K562 (cell line): ENCODE measurements around the gene AGT. TPM values are rescaled to one million over a fixed set of nuclear protein-coding genes. Genes with fewer than 3 reads are reported as not detected.

Source experiments
- ATAC-seq: fragments of 200-7000 bp; cut with Tn5 transposase; 3 replicates; pipeline ENCODE4 v1.9.1; 2020; ENCODE audit warnings: moderate library complexity
- BruUV-seq: library from RNA; stranded (reverse); fragments of 400-500 nt; replicated peaks from 2 replicates; lab custom pipeline; 2021; lab: Mats Ljungman, UMichigan
- CTCF ChIA-PET: fragments of 300-600 bp; formaldehyde crosslinking; extraction: SDS; loops from one replicate; lab custom pipeline; 2021; ENCODE audit warnings: low intra/inter-chr PET ratio; lab: Yijun Ruan, JAX
- POLR2A ChIA-PET: fragments of 300-600, 350-650 bp; sonication (Branson Sonifier 250); formaldehyde crosslinking; extraction: SDS; loops from one replicate; lab custom pipeline; 2021; ENCODE audit warnings: antibody characterized with exemption, inconsistent platforms; lab: Yijun Ruan, JAX
- DNase-seq, 4 experiments: peaks; one replicate each; pipeline versions ENCODE4 v3.0.0 to v3.0.0-alpha.2; 2011 to 2018; ENCODE audit warnings: low spot score in 3 of 4, mixed read lengths in 3 of 4; ENCODE audit errors: extremely low read depth in 1 of 4
- FAIRE-seq: peaks from 2 replicates; lab custom pipeline; 2011; peaks lifted over from hg19 to GRCh38; lab: Jason Lieb, UNC
- H2AFZ ChIP-seq: 2 replicates; pipeline ENCODE4 v1.6.0; 2011; ENCODE audit warnings: low read depth, low read length, control low read depth, inconsistent platforms
- H3K27ac ChIP-seq: fragments of 200-600 bp; 3 replicates; pipeline ENCODE4 v1.8.0; 2011; ENCODE audit warnings: low read depth, mild to moderate bottlenecking, control low read depth, inconsistent platforms, low read length, moderate library complexity, mixed read lengths; ENCODE audit errors: extremely low read depth
- H3K27me3 ChIP-seq, 2 experiments: fragments of 300-600 bp in 1 of 2; 2 replicates in 1 of 2; 3 replicates in 1 of 2; pipeline versions ENCODE4 v1.6.0 to v1.8.0; 2011; ENCODE audit warnings: inconsistent platforms in 2 of 2, low read length in 2 of 2, mild to moderate bottlenecking in 1 of 2, mixed read lengths in 1 of 2, moderate library complexity in 1 of 2; ENCODE audit not compliant: control insufficient read depth in 2 of 2, insufficient read depth in 2 of 2
- H3K36me3 ChIP-seq: fragments of 300-600 bp; 3 replicates; pipeline ENCODE4 v1.8.0; 2011; ENCODE audit warnings: mild to moderate bottlenecking, low read length, inconsistent platforms; ENCODE audit not compliant: control insufficient read depth, insufficient read depth
- H3K4me1 ChIP-seq, 2 experiments: fragments of 200-600 bp in 1 of 2; replicated peaks in 1 of 2; 2 replicates in 1 of 2; 3 replicates in 1 of 2; pipeline versions ENCODE4 v1.5.1 to v1.8.0; 2011; ENCODE audit warnings: inconsistent platforms in 2 of 2, low read length in 2 of 2, mild to moderate bottlenecking in 1 of 2, mixed read lengths in 1 of 2, moderate library complexity in 1 of 2; ENCODE audit not compliant: control insufficient read depth in 2 of 2, insufficient read depth in 2 of 2
- H3K4me2 ChIP-seq: 2 replicates; pipeline ENCODE4 v1.6.1; 2011; ENCODE audit warnings: low read length, control low read depth, inconsistent platforms, mixed read lengths; ENCODE audit not compliant: insufficient read depth
- H3K4me3 ChIP-seq: fragments of 200-600 bp; sonication (generic), shearing (Covaris generic); 2 replicates; pipeline ENCODE4 v1.5.1; 2016; ENCODE audit warnings: control low read depth, inconsistent platforms
- H3K79me2 ChIP-seq: fragments of 200-600 bp; 3 replicates; pipeline ENCODE4 v1.8.0; 2011; ENCODE audit warnings: low read length, inconsistent platforms; ENCODE audit not compliant: control insufficient read depth, insufficient read depth
- H3K9ac ChIP-seq, 2 experiments: 2 replicates each; pipeline versions ENCODE4 v1.6.0 to v1.6.1; 2011; ENCODE audit warnings: low read depth in 2 of 2, low read length in 2 of 2, control low read depth in 1 of 2, inconsistent platforms in 1 of 2, mild to moderate bottlenecking in 1 of 2, mixed read lengths in 1 of 2; ENCODE audit not compliant: insufficient read depth in 1 of 2
- H3K9me1 ChIP-seq: one replicate; pipeline ENCODE4 v1.6.0; 2011; ENCODE audit warnings: inconsistent platforms, mild to moderate bottlenecking, low read length, moderate library complexity; ENCODE audit not compliant: control insufficient read depth, insufficient read depth
- H3K9me3 ChIP-seq: replicated peaks from 2 replicates; pipeline ENCODE4 v1.5.1; 2011; ENCODE audit warnings: low read depth, low read length, inconsistent platforms; ENCODE audit not compliant: control insufficient read depth, insufficient read depth
- H4K20me1 ChIP-seq: replicated peaks from 2 replicates; pipeline ENCODE4 v1.6.1; 2011; ENCODE audit warnings: low read length, inconsistent platforms, mixed read lengths; ENCODE audit not compliant: control insufficient read depth, insufficient read depth
- CEBPB ChIP-seq: fragments of 450-650 bp; IDR thresholded peaks from 2 replicates; pipeline ENCODE4 v1.6.1; 2016; ENCODE audit warnings: missing genetic modification characterization, missing compliant biosample characterization
- CEBPG ChIP-seq, 3 experiments: fragments of 200-800 bp in 1 of 3; sonication (Bioruptor generic) in 1 of 3; sonication (generic) in 1 of 3; formaldehyde crosslinking in 1 of 3; IDR thresholded peaks in 2 of 3; conservative IDR thresholded peaks in 1 of 3; 2 replicates each; pipeline versions ENCODE4 v1.6.1 to v1.8.0; 2016 to 2022; ENCODE audit warnings: missing compliant biosample characterization in 2 of 3, missing genetic modification characterization in 2 of 3, mild to moderate bottlenecking in 1 of 3, missing genetic modification reagents in 1 of 3
- FOS ChIP-seq: IDR thresholded peaks from 3 replicates; pipeline ENCODE4 v1.6.1; 2011; ENCODE audit not compliant: insufficient read length; ENCODE audit errors: extremely low read depth
- MTA3 ChIP-seq: fragments of 450-650 bp; formaldehyde crosslinking; IDR thresholded peaks from 2 replicates; pipeline ENCODE4 v1.6.1; 2017; ENCODE audit warnings: mild to moderate bottlenecking, borderline replicate concordance
- ZNF133 ChIP-seq: fragments of 250-450 bp; sonication (Bioruptor Pico); IDR thresholded peaks from 2 replicates; pipeline ENCODE4 v1.4.0; 2020; ENCODE audit warnings: mild to moderate bottlenecking
- WGBS: fragments of 100-300 bp; shearing (Covaris generic); methylation state at CpG from one replicate; pipeline ENCODE4 v1.1.6; 2016; ENCODE audit warnings: low coverage, mixed read lengths; ENCODE audit not compliant: insufficient coverage; ENCODE audit errors: missing lambda C conversion rate; 5-methylcytosine and 5-hydroxymethylcytosine counted together
- in situ Hi-C: fragments of 300-500 bp; cut with MboI; formaldehyde crosslinking; loops from 4 replicates; pipeline ENCODE4 v1.15.0; 2018; ENCODE audit warnings: inconsistent platforms, mixed read lengths
- intact Hi-C: fragments of 100-400 bp; cut with micrococcal nuclease; formaldehyde crosslinking; loops from 2 replicates; pipeline ENCODE4 v1.14.2; 2022
- polyA plus RNA-seq, 8 experiments: library from polyadenylated mRNA; depleted of rRNA in 4 of 8; stranded (reverse) in 5 of 8; unstranded in 3 of 8; fragments of >200 nt; fragmentation: Nextera tagmentation in 2 of 8; fragmentation: Illumina TruSeq in 1 of 8; extraction: Ambion mirVana in 2 of 8; extraction: Trizol in 1 of 8; gene quantifications; 2 replicates each; pipeline versions ENCODE4 v1.2.1 to v1.2.3, GENCODE V29; 2011 to 2014; ENCODE audit warnings: inconsistent platforms in 1 of 8, missing spikeins in 1 of 8
- total RNA-seq, 7 experiments: library from RNA; depleted of rRNA in 6 of 7; stranded (reverse); fragments of >200 nt in 6 of 7; fragmentation: Illumina TruSeq in 2 of 7; extraction: Trizol in 2 of 7; gene quantifications; 2 replicates each; pipeline versions ENCODE4 v1.2.1 to v1.2.3, GENCODE V29; 2011 to 2021; ENCODE audit warnings: low replicate concordance in 1 of 7
- TF ChIP-seq, protein P1 (sequence below), 2 experiments: fragments of 450-650 bp in 1 of 2; sonication (generic) in 1 of 2; formaldehyde crosslinking in 1 of 2; IDR thresholded peaks in 1 of 2; conservative IDR thresholded peaks in 1 of 2; 2 replicates each; pipeline versions ENCODE4 v1.6.1 to v1.8.1; 2016 to 2023; ENCODE audit warnings: mild to moderate bottlenecking in 2 of 2, moderate library complexity in 2 of 2, inconsistent platforms in 1 of 2, missing genetic modification reagents in 1 of 2

AGT gene
- total and polyA plus RNA-seq, 9 of the 15 experiments (the other 6 are each of a cell fraction or from before 2014, with no cell fraction given), result 0.40 TPM; not detected in 8

DNA sequence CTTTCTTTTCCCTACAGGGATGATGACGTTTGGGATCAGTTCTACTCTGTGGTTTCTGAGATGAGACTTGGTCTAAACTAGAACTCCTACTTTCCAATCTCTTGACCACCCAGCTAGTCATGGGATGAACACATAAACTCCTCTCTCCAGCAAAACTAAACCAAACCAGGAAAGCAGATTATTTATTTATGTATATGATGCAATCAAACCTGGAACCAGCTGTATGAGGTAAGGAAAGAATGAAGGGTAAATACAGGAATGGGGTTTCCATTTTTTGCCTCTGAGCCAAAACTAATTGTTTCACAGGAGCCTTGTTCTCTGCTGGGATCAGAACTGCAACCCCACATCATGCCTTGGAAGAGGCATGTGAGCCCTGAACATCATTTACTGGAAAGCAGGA is 3.3 kb upstream of the AGT start:
- FAIRE-seq (no peak), ATAC-seq (no peak), DNase-seq (no peak)
- Histone ChIP-seq H3K36me3 (no peaks in the 10 kb centered on the region), H3K4me3 (no peak overlapping the region), H3K27me3 (peaks cover 30 to 32% of the 10 kb centered on the region in 2 experiments), H2AFZ (no peak overlapping the region), H3K9me3 (no peaks in the 10 kb centered on the region), H4K20me1 (no peaks in the 10 kb centered on the region; the same call in 1 of the 2 replicates), H3K27ac (no peak overlapping the region), H3K4me1 (no peaks in the 10 kb centered on the region), H3K9ac (no peak overlapping the region), H3K4me2 (no peak overlapping the region), H3K79me2 (no peaks in the 10 kb centered on the region), H3K9me1 (no peaks in the 10 kb centered on the region)
- TF ChIP-seq, protein P1, sequence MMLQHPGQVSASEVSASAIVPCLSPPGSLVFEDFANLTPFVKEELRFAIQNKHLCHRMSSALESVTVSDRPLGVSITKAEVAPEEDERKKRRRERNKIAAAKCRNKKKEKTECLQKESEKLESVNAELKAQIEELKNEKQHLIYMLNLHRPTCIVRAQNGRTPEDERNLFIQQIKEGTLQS (IDR thresholded peaks at IDR 0.05), result peak; percentile 37; the same call in 1 of the 2 replicates
- TF ChIP-seq, protein P1 (CRISPR knock-in tag; conservative IDR thresholded peaks at IDR 0.05), result no peak
- TF ChIP-seq CEBPG (CRISPR knock-in tag; IDR thresholded peaks at IDR 0.05) (no peak), CEBPG (tag; conservative IDR thresholded peaks at IDR 0.05 in 1 of 2, IDR thresholded peaks at IDR 0.05 in 1 of 2) (peak; percentile 51 to 77), MTA3 (no peak), CEBPB (peak; percentile 52), FOS (no peak), ZNF133 (CRISPR knock-in tag) (no peak)
- ChIA-PET CTCF (no interaction called here), POLR2A (interaction anchor here (0.6 kb wide), 1 partner anchor 216 kb away, joined by 4 read pairs; no protein-coding TSS in a partner anchor)
- 0% methylated on average over 1 of the region's 1 CpG for WGBS
- no TSS peak for BruUV-seq
- in situ Hi-C loops (no loop called here), intact Hi-C loops (no loop called here)
